ENCODE data around the gene HAUS8. TPM values are rescaled to one million over a fixed set of nuclear protein-coding genes. Genes with fewer than 3 reads are reported as not detected.
A peak's percentile ranks its signal among the peaks of the same experiment; 100 is the strongest.

Gene HAUS8
- total and polyA plus RNA-seq, 2 of the 13 experiments (the other 11 are each of a cell fraction or from before 2014, with no cell fraction given), result 7.8 to 17.5 TPM

DNA sequence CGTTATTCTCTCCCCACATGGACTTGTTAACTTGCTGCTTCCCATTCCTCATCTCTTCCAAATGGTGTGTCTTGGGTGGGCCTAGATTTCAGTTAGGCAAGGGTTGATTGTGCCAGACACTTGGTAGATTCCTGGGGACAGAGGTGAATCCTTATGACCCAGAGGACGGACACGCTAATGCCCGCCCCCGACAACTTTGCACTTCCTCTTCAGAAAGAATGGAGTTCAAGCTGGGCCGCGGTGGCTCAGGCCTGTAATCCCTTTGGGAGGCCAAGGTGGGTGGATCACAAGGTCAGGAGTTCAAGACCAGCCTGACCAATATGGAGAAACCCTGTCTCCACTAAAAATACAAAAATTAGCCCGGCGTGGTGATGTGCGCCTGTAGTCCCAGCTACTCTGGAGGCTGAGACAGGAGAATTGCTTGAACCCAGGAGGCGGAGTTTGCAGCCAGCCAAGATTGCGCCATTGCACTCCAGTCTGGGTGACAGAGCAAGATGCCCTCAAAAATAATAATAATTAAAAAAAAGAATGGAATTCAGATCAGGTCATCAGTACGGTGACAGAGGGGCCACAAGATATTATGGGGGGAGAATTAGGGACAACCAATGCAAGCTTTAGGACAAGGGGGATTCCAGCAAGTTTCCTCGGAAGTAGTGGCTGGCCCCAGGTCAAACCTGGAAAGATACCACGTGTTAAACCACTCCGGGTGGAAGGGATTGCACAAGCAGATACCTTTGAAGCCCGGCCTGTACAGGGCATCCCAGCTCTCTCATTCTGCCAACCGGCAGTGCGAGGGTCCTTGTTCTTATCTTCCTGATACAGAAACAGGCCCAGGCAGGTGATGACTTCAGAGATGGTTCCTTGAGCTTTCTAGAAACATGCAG is 3.0 kb upstream of the HAUS8 start (continued):
- TF ChIP-seq, protein P1, sequence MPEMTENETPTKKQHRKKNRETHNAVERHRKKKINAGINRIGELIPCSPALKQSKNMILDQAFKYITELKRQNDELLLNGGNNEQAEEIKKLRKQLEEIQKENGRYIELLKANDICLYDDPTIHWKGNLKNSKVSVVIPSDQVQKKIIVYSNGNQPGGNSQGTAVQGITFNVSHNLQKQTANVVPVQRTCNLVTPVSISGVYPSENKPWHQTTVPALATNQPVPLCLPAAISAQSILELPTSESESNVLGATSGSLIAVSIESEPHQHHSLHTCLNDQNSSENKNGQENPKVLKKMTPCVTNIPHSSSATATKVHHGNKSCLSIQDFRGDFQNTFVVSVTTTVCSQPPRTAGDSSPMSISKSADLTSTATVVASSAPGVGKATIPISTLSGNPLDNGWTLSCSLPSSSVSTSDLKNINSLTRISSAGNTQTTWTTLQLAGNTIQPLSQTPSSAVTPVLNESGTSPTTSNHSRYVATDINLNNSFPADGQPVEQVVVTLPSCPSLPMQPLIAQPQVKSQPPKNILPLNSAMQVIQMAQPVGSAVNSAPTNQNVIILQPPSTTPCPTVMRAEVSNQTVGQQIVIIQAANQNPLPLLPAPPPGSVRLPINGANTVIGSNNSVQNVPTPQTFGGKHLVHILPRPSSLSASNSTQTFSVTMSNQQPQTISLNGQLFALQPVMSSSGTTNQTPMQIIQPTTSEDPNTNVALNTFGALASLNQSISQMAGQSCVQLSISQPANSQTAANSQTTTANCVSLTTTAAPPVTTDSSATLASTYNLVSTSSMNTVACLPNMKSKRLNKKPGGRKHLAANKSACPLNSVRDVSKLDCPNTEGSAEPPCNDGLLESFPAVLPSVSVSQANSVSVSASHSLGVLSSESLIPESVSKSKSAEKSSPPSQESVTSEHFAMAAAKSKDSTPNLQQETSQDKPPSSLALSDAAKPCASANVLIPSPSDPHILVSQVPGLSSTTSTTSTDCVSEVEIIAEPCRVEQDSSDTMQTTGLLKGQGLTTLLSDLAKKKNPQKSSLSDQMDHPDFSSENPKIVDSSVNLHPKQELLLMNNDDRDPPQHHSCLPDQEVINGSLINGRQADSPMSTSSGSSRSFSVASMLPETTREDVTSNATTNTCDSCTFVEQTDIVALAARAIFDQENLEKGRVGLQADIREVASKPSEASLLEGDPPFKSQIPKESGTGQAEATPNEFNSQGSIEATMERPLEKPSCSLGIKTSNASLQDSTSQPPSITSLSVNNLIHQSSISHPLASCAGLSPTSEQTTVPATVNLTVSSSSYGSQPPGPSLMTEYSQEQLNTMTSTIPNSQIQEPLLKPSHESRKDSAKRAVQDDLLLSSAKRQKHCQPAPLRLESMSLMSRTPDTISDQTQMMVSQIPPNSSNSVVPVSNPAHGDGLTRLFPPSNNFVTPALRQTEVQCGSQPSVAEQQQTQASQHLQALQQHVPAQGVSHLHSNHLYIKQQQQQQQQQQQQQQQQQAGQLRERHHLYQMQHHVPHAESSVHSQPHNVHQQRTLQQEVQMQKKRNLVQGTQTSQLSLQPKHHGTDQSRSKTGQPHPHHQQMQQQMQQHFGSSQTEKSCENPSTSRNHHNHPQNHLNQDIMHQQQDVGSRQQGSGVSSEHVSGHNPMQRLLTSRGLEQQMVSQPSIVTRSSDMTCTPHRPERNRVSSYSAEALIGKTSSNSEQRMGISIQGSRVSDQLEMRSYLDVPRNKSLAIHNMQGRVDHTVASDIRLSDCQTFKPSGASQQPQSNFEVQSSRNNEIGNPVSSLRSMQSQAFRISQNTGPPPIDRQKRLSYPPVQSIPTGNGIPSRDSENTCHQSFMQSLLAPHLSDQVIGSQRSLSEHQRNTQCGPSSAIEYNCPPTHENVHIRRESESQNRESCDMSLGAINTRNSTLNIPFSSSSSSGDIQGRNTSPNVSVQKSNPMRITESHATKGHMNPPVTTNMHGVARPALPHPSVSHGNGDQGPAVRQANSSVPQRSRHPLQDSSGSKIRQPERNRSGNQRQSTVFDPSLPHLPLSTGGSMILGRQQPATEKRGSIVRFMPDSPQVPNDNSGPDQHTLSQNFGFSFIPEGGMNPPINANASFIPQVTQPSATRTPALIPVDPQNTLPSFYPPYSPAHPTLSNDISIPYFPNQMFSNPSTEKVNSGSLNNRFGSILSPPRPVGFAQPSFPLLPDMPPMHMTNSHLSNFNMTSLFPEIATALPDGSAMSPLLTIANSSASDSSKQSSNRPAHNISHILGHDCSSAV (CRISPR knock-in tag; IDR thresholded peaks at IDR 0.05; ENCODE audit: borderline replicate concordance), result no peak
- TF ChIP-seq, protein P2, sequence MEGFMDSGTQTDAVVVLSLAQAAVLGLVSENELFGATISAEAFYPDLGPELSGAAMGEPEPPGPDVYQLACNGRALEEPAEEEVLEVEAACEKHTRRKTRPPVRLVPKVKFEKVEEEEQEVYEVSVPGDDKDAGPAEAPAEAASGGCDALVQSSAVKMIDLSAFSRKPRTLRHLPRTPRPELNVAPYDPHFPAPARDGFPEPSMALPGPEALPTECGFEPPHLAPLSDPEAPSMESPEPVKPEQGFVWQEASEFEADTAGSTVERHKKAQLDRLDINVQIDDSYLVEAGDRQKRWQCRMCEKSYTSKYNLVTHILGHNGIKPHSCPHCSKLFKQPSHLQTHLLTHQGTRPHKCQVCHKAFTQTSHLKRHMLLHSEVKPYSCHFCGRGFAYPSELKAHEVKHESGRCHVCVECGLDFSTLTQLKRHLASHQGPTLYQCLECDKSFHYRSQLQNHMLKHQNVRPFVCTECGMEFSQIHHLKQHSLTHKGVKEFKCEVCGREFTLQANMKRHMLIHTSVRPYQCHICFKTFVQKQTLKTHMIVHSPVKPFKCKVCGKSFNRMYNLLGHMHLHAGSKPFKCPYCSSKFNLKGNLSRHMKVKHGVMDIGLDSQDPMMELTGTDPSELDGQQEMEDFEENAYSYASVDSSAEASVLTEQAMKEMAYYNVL (CRISPR knock-in tag; IDR thresholded peaks at IDR 0.05; ENCODE audit: borderline replicate concordance), result no peak
- TF ChIP-seq KLF9 (CRISPR knock-in tag; IDR thresholded peaks at IDR 0.05; ENCODE audit: low read depth) (no peak), RCOR2 (CRISPR knock-in tag; IDR thresholded peaks at IDR 0.05) (no peak), TEAD3 (CRISPR knock-in tag; optimal IDR thresholded peaks at IDR 0.05; ENCODE audit: borderline replicate concordance) (peak; percentile 18), ZNF30 (CRISPR knock-in tag; IDR thresholded peaks at IDR 0.05) (no peak), ZNF713 (CRISPR knock-in tag; IDR thresholded peaks at IDR 0.05) (no peak), ZNF292 (CRISPR knock-in tag; IDR thresholded peaks at IDR 0.05; ENCODE audit: borderline replicate concordance, low read depth) (no peak)
- TF ChIP-seq, protein P3, sequence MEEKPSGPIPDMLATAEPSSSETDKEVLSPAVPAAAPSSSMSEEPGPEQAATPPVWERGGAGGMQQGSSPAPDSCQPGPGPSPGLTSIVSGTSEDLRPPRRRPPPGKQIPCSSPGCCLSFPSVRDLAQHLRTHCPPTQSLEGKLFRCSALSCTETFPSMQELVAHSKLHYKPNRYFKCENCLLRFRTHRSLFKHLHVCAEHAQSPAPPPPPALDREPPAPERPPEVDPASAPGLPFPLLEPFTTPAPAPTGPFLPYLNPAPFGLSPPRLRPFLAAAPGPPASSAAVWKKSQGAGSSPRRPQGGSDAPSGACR (CRISPR knock-in tag; IDR thresholded peaks at IDR 0.05), result no peak
- TF ChIP-seq, protein P4, sequence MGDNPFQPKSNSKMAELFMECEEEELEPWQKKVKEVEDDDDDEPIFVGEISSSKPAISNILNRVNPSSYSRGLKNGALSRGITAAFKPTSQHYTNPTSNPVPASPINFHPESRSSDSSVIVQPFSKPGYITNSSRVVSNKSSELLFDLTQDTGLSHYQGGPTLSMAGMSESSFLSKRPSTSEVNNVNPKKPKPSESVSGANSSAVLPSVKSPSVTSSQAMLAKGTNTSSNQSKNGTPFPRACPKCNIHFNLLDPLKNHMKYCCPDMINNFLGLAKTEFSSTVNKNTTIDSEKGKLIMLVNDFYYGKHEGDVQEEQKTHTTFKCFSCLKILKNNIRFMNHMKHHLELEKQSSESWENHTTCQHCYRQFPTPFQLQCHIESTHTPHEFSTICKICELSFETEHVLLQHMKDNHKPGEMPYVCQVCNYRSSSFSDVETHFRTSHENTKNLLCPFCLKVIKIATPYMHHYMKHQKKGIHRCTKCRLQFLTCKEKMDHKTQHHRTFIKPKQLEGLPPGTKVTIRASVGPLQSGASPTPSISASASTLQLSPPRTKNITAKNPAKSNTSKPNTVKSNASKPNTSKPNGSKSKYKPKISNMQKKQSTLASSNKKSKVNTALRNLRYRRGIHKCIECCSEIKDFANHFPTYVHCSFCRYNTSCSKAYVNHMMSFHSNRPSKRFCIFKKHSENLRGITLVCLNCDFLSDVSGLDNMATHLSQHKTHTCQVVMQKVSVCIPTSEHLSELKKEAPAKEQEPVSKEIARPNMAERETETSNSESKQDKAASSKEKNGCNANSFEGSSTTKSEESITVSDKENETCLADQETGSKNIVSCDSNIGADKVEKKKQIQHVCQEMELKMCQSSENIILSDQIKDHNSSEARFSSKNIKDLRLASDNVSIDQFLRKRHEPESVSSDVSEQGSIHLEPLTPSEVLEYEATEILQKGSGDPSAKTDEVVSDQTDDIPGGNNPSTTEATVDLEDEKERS (CRISPR knock-in tag; IDR thresholded peaks at IDR 0.05), result no peak
- TF ChIP-seq, protein P5, sequence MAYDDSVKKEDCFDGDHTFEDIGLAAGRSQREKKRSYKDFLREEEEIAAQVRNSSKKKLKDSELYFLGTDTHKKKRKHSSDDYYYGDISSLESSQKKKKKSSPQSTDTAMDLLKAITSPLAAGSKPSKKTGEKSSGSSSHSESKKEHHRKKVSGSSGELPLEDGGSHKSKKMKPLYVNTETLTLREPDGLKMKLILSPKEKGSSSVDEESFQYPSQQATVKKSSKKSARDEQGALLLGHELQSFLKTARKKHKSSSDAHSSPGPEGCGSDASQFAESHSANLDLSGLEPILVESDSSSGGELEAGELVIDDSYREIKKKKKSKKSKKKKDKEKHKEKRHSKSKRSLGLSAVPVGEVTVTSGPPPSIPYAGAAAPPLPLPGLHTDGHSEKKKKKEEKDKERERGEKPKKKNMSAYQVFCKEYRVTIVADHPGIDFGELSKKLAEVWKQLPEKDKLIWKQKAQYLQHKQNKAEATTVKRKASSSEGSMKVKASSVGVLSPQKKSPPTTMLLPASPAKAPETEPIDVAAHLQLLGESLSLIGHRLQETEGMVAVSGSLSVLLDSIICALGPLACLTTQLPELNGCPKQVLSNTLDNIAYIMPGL (CRISPR knock-in tag; IDR thresholded peaks at IDR 0.05; ENCODE audit: borderline replicate concordance in 1 of 2, low read depth in 1 of 2), result no peak

All from HepG2 (cell line).